Ovary (tissue), 3 donors: ENCODE results near the gene FOXK2.

Source experiments
- CTCF ChIP-seq, 3 donors: fragments of 450-650 bp in 2 of 3; fragments of 200-600 bp in 1 of 3; IDR thresholded peaks; one replicate each; pipeline versions ENCODE4 v1.5.1 to v1.8.0; 2016 to 2022; ENCODE audit warnings: antibody characterized with exemption in 3 of 3, mild to moderate bottlenecking in 1 of 3
- EP300 ChIP-seq: sonication (generic); formaldehyde crosslinking; IDR thresholded peaks from one replicate; pipeline ENCODE4 v1.6.1; 2017; ENCODE audit warnings: antibody characterized with exemption
- POLR2A ChIP-seq: fragments of 450-650 bp; IDR thresholded peaks from one replicate; pipeline ENCODE4 v1.6.1; 2017; ENCODE audit warnings: antibody characterized with exemption, mild to moderate bottlenecking, moderate library complexity
- donor health status: DM: no; HTN: no; CAD: no.

- no peak for TF ChIP-seq CTCF (IDR thresholded peaks at IDR 0.05)
- TF ChIP-seq POLR2A, result no peak
- no peak for TF ChIP-seq EP300
Observed at GRCh38 chr17:82608816-82609215, 89.3 kb downstream of the FOXK2 start.
